NCI-H2196 treated with DMSO at 0.1 percent for 48 hours (cell line): Measurements from ENCODE around the gene TAF11L14.
"Not testable (repeated sequence)": the region's sequence is repeated elsewhere in the genome, so short reads cannot be mapped to it uniquely, and the experiment has no call there.

ENCODE experiments used
- DNase-seq: peaks from one replicate; lab custom pipeline; 2025; ENCODE audit not compliant: unreplicated experiment; lab: John Stamatoyannopoulos, UW

Gene TAF11L14

GRCh38 chr5:17634160-17634559 lies at the start of gene TAF11L14:
TAF11L14 (plus strand) TSS chr5:17634460.
- no peak for DNase-seq

- not testable (repeated sequence) for DNase-seq
Observed at GRCh38 chr5:17585658-17586057, 48.6 kb upstream of the TAF11L14 start, which contains the start of gene TAF11L7. TAF11L7 (minus strand) TSS chr5:17585758.

- not testable (repeated sequence) for DNase-seq
Observed at GRCh38 chr5:17590860-17591259, 43.4 kb upstream of the TAF11L14 start, which contains the start of gene TAF11L8. TAF11L8 (minus strand) TSS chr5:17590960.

- not testable (repeated sequence) for DNase-seq
Observed at GRCh38 chr5:17594255-17594654, 40.0 kb upstream of the TAF11L14 start, which contains the start of gene TAF11L9. TAF11L9 (minus strand) TSS chr5:17594394.

GRCh38 chr5:17597728-17598127 lies 36.5 kb upstream of the TAF11L14 start, which contains the start of gene TAF11L10:
TAF11L10 (minus strand) TSS chr5:17597828.
- DNase-seq: not testable (repeated sequence)

- DNase-seq: not testable (repeated sequence)
Observed at GRCh38 chr5:17603880-17604279, 30.4 kb upstream of the TAF11L14 start, which contains the start of gene TAF11L11. TAF11L11 (plus strand) TSS chr5:17604183.

GRCh38 chr5:17604951-17605350 lies 29.3 kb upstream of the TAF11L14 start:
- DNase-seq: no peak

- DNase-seq: not testable (repeated sequence)
Observed at GRCh38 chr5:17607461-17607860, 26.8 kb upstream of the TAF11L14 start.

GRCh38 chr5:17610092-17610491 lies 24.2 kb upstream of the TAF11L14 start, which contains the start of gene TAF11L12:
TAF11L12 (plus strand) TSS chr5:17610392.
- DNase-seq: not testable (repeated sequence)

GRCh38 chr5:17614872-17615605 lies 19.2 kb upstream of the TAF11L14 start:
- no peak for DNase-seq

GRCh38 chr5:17619354-17619753 lies 14.9 kb upstream of the TAF11L14 start:
- no peak for DNase-seq

GRCh38 chr5:17620627-17621026 lies 13.6 kb upstream of the TAF11L14 start:
- no peak for DNase-seq

GRCh38 chr5:17625686-17626085 lies 8.6 kb upstream of the TAF11L14 start:
- DNase-seq: no peak

GRCh38 chr5:17631788-17632187 lies 2.5 kb upstream of the TAF11L14 start, which contains the start of gene TAF11L13:
TAF11L13 (plus strand) TSS chr5:17632088.
- DNase-seq: not testable (repeated sequence)

GRCh38 chr5:17649232-17649631 lies 15.0 kb downstream of the TAF11L14 start:
- not testable (repeated sequence) for DNase-seq

GRCh38 chr5:17655201-17655759 lies 21.0 kb downstream of the TAF11L14 start:
- not testable (repeated sequence) for DNase-seq

GRCh38 chr5:17655921-17656320 lies 21.7 kb downstream of the TAF11L14 start:
- DNase-seq: no peak

- no peak for DNase-seq
Observed at GRCh38 chr5:17663182-17663581, 28.9 kb downstream of the TAF11L14 start.

- DNase-seq: no peak
Observed at GRCh38 chr5:17665836-17666235, 31.6 kb downstream of the TAF11L14 start.

- DNase-seq: no peak
Observed at GRCh38 chr5:17666726-17667235, 32.5 kb downstream of the TAF11L14 start.

GRCh38 chr5:17670353-17670752 lies 36.1 kb downstream of the TAF11L14 start:
- DNase-seq: no peak
